HepG2 (cell line): Measurements from ENCODE around the gene CNKSR3. TPM values are rescaled to one million over a fixed set of nuclear protein-coding genes. Genes with fewer than 3 reads are reported as not detected.

Source experiments
- GTF3A ChIP-seq: sonication (generic); formaldehyde crosslinking; conservative IDR thresholded peaks from 2 replicates; pipeline ENCODE4 v1.4.0; 2020; ENCODE audit warnings: mild to moderate bottlenecking, missing genetic modification reagents
- ZNF326 ChIP-seq: sonication (generic); formaldehyde crosslinking; IDR thresholded peaks from 2 replicates; pipeline ENCODE4 v1.4.0; 2020; ENCODE audit warnings: missing genetic modification reagents, borderline replicate concordance
- polyA plus RNA-seq, 8 experiments: library from polyadenylated mRNA; depleted of rRNA in 3 of 8; stranded (reverse) in 7 of 8; unstranded in 1 of 8; fragments of >200 nt; fragmentation: Illumina TruSeq in 4 of 8; extraction: Trizol in 4 of 8; gene quantifications; 2 replicates each; pipeline versions ENCODE4 v1.2.1 to v1.2.3, GENCODE V29; 2011 to 2016; ENCODE audit warnings: low read depth in 4 of 8, missing spikeins in 1 of 8, mixed read lengths in 1 of 8; ENCODE audit not compliant: insufficient read depth in 1 of 8
- total RNA-seq, 5 experiments: library from RNA; depleted of rRNA; stranded (reverse); fragments of >200 nt; fragmentation: Illumina TruSeq; extraction: Trizol; gene quantifications; 2 replicates each; pipeline ENCODE4 v1.2.3, GENCODE V29; 2016; ENCODE audit warnings: low read depth in 1 of 5
- TF ChIP-seq, protein P1 (sequence below): sonication (generic); formaldehyde crosslinking; IDR thresholded peaks from 2 replicates; pipeline ENCODE4 v1.5.1; 2020; ENCODE audit warnings: mild to moderate bottlenecking, missing genetic modification reagents, borderline replicate concordance
- TF ChIP-seq, protein P2 (sequence below): sonication (generic); formaldehyde crosslinking; IDR thresholded peaks from 2 replicates; pipeline ENCODE4 v1.4.0; 2020; ENCODE audit warnings: missing genetic modification reagents, borderline replicate concordance

The CNKSR3 gene
- total and polyA plus RNA-seq, 2 of the 13 experiments (the other 11 are each of a cell fraction or from before 2014, with no cell fraction given) = 9.2 to 38.6 TPM

DNA sequence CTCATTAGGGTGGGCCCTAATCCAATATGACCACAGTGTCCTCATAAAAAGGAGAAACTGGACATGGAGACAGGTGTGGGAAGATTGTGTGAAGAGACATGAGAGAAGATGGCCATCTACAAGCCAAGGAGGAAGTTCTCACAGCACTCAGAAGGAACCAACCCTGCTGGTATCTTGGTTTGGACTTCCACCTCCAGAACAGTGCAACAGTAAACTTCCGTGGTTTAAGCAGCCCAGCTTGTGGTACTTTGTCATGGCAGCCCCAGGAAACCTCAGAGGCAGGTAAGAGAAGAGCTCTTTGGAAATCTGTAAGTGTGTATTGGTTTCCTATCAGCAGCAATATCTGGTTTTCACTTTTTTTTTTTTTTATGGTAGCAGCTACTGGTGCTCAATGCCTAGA is 16.5 kb upstream of the CNKSR3 start (continued):
- TF ChIP-seq, protein P1, sequence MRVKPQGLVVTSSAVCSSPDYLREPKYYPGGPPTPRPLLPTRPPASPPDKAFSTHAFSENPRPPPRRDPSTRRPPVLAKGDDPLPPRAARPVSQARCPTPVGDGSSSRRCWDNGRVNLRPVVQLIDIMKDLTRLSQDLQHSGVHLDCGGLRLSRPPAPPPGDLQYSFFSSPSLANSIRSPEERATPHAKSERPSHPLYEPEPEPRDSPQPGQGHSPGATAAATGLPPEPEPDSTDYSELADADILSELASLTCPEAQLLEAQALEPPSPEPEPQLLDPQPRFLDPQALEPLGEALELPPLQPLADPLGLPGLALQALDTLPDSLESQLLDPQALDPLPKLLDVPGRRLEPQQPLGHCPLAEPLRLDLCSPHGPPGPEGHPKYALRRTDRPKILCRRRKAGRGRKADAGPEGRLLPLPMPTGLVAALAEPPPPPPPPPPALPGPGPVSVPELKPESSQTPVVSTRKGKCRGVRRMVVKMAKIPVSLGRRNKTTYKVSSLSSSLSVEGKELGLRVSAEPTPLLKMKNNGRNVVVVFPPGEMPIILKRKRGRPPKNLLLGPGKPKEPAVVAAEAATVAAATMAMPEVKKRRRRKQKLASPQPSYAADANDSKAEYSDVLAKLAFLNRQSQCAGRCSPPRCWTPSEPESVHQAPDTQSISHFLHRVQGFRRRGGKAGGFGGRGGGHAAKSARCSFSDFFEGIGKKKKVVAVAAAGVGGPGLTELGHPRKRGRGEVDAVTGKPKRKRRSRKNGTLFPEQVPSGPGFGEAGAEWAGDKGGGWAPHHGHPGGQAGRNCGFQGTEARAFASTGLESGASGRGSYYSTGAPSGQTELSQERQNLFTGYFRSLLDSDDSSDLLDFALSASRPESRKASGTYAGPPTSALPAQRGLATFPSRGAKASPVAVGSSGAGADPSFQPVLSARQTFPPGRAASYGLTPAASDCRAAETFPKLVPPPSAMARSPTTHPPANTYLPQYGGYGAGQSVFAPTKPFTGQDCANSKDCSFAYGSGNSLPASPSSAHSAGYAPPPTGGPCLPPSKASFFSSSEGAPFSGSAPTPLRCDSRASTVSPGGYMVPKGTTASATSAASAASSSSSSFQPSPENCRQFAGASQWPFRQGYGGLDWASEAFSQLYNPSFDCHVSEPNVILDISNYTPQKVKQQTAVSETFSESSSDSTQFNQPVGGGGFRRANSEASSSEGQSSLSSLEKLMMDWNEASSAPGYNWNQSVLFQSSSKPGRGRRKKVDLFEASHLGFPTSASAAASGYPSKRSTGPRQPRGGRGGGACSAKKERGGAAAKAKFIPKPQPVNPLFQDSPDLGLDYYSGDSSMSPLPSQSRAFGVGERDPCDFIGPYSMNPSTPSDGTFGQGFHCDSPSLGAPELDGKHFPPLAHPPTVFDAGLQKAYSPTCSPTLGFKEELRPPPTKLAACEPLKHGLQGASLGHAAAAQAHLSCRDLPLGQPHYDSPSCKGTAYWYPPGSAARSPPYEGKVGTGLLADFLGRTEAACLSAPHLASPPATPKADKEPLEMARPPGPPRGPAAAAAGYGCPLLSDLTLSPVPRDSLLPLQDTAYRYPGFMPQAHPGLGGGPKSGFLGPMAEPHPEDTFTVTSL (CRISPR knock-in tag) = no peak
- TF ChIP-seq GTF3A (CRISPR knock-in tag) (no peak), ZNF326 (CRISPR knock-in tag) (no peak)
- TF ChIP-seq, protein P2, sequence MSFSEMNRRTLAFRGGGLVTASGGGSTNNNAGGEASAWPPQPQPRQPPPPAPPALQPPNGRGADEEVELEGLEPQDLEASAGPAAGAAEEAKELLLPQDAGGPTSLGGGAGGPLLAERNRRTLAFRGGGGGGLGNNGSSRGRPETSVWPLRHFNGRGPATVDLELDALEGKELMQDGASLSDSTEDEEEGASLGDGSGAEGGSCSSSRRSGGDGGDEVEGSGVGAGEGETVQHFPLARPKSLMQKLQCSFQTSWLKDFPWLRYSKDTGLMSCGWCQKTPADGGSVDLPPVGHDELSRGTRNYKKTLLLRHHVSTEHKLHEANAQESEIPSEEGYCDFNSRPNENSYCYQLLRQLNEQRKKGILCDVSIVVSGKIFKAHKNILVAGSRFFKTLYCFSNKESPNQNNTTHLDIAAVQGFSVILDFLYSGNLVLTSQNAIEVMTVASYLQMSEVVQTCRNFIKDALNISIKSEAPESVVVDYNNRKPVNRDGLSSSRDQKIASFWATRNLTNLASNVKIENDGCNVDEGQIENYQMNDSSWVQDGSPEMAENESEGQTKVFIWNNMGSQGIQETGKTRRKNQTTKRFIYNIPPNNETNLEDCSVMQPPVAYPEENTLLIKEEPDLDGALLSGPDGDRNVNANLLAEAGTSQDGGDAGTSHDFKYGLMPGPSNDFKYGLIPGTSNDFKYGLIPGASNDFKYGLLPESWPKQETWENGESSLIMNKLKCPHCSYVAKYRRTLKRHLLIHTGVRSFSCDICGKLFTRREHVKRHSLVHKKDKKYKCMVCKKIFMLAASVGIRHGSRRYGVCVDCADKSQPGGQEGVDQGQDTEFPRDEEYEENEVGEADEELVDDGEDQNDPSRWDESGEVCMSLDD (CRISPR knock-in tag) = no peak
